AG08396 (cell line): Measurements from ENCODE around the gene MAFG.

ENCODE experiments used
- DNase-seq: peaks from one replicate; pipeline ENCODE4 v3.0.0; 2012; ENCODE audit warnings: low spot score, mixed read lengths

The MAFG gene

GRCh38 chr17:81927653-81928543 lies at the start of gene MAFG:
Gene MAFG, minus strand, starts transcription at chr17:81927735. Its CDS starts 4,550 bp downstream, at chr17:81923185.
- peak; percentile 99 for DNase-seq

- no peak for DNase-seq
These were observed 49.0 kb upstream of the MAFG start for GRCh38 chr17:81976332-81977210.

- DNase-seq, result no peak
These were observed 45.9 kb upstream of the MAFG start for GRCh38 chr17:81973432-81973831.

GRCh38 chr17:81968850-81969812 lies 41.6 kb upstream of the MAFG start:
- no peak for DNase-seq

- DNase-seq, result no peak
These were observed 40.8 kb upstream of the MAFG start for GRCh38 chr17:81968396-81968745.

GRCh38 chr17:81967533-81968395 lies 40.2 kb upstream of the MAFG start:
- peak; percentile 89 for DNase-seq

- no peak for DNase-seq
These were observed 39.7 kb upstream of the MAFG start for GRCh38 chr17:81967244-81967532.

GRCh38 chr17:81966343-81967243 lies 39.1 kb upstream of the MAFG start:
- DNase-seq, result peak; percentile 69

GRCh38 chr17:81964081-81964849 lies 36.7 kb upstream of the MAFG start:
- no peak for DNase-seq

GRCh38 chr17:81962499-81963441 lies 35.2 kb upstream of the MAFG start:
- DNase-seq, result no peak

- no peak for DNase-seq
These were observed 34.3 kb upstream of the MAFG start for GRCh38 chr17:81961521-81962498.

- DNase-seq, result peak; percentile 77
These were observed 33.6 kb upstream of the MAFG start, which contains the start of gene NOTUM for GRCh38 chr17:81961087-81961511. Gene NOTUM, minus strand, starts transcription at chr17:81961187. Its CDS starts 278 bp downstream, at chr17:81960909.

- DNase-seq, result no peak
These were observed 32.8 kb upstream of the MAFG start for GRCh38 chr17:81960130-81960958.

GRCh38 chr17:81959362-81960129 lies 32.0 kb upstream of the MAFG start:
- DNase-seq, result peak; percentile 91
